ENCODE results near the gene PRRX1. TPM values are rescaled to one million over a fixed set of nuclear protein-coding genes. Genes with fewer than 3 reads are reported as not detected.

Gene PRRX1
- total RNA-seq, 3 donors from 2014 or later: 2.1 to 4.4 (median 3.9) TPM

- ATAC-seq: no peak
- no peak for DNase-seq
- H3K4me3 ChIP-seq: no peak overlapping the region
- TF ChIP-seq, protein P1, sequence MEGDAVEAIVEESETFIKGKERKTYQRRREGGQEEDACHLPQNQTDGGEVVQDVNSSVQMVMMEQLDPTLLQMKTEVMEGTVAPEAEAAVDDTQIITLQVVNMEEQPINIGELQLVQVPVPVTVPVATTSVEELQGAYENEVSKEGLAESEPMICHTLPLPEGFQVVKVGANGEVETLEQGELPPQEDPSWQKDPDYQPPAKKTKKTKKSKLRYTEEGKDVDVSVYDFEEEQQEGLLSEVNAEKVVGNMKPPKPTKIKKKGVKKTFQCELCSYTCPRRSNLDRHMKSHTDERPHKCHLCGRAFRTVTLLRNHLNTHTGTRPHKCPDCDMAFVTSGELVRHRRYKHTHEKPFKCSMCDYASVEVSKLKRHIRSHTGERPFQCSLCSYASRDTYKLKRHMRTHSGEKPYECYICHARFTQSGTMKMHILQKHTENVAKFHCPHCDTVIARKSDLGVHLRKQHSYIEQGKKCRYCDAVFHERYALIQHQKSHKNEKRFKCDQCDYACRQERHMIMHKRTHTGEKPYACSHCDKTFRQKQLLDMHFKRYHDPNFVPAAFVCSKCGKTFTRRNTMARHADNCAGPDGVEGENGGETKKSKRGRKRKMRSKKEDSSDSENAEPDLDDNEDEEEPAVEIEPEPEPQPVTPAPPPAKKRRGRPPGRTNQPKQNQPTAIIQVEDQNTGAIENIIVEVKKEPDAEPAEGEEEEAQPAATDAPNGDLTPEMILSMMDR (IDR thresholded peaks at IDR 0.05): no peak
- peaks cover 4% of the 10 kb centered on the region for H3K4me1 ChIP-seq (ENCODE audit: low read depth)
- H3K9me3 ChIP-seq: no peaks in the 10 kb centered on the region
- H3K36me3 ChIP-seq (ENCODE audit: low read depth): no peaks in the 10 kb centered on the region
- intact Hi-C loops (cut with DNase I, micrococcal nuclease): no loop called here
Measured at GRCh38 chr1:170657275-170657853, 6.6 kb upstream of the PRRX1 start.

DNA sequence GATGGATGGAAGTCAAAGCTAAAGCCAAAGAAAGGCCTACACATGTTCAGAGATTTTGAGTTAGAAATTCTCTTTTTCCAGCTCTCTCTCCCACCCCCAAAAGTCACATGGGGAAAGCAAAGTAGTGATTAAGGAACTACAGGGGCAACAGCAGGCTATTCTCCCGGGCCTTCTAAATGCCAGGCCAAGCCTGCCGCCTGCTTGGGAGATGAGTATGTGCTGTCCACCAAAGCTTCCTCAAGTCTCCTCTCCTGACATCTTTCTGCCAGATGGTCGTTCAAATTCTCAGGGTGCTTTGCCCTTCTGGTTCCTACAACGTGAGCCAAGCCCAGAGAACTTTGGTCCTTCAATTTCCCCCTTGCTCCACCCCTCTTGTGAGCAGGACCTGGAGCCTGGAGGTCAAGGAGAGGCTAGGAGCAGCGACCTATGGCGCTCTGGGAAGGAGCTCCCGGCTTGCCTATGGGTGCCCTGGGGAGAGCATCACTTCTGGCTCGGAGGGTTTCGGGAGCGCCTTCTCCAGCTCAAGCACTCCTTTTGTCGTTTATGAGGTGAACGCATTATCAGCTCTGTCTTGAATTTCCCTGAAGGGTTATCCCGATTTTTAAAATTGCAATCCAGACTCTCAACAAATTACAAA lies 4.4 kb upstream of the PRRX1 start:
- intact Hi-C loops (cut with DNase I, micrococcal nuclease): no loop called here
- peaks cover 11% of the 10 kb centered on the region for H3K4me1 ChIP-seq (ENCODE audit: low read depth)
- ATAC-seq: no peak
- DNase-seq: no peak
- H3K4me3 ChIP-seq: no peak overlapping the region
- TF ChIP-seq, protein P1 (IDR thresholded peaks at IDR 0.05): no peak
- H3K36me3 ChIP-seq (ENCODE audit: low read depth): no peaks in the 10 kb centered on the region
- no peaks in the 10 kb centered on the region for H3K9me3 ChIP-seq

GRCh38 chr1:170660281-170660713 lies 3.6 kb upstream of the PRRX1 start:
- Histone ChIP-seq H3K4me1 (ENCODE audit: low read depth) (peaks cover 12% of the 10 kb centered on the region), H3K9me3 (no peaks in the 10 kb centered on the region), H3K4me3 (no peak overlapping the region), H3K36me3 (ENCODE audit: low read depth) (no peaks in the 10 kb centered on the region)
- DNase-seq: no peak
- TF ChIP-seq, protein P1 (IDR thresholded peaks at IDR 0.05): no peak
- no peak for ATAC-seq
- intact Hi-C loops (cut with DNase I, micrococcal nuclease): no loop called here

GRCh38 chr1:170660871-170661645 lies 2.9 kb upstream of the PRRX1 start:
- TF ChIP-seq, protein P1 (IDR thresholded peaks at IDR 0.05): no peak
- intact Hi-C loops (cut with DNase I, micrococcal nuclease): no loop called here
- Histone ChIP-seq H3K4me1 (ENCODE audit: low read depth) (peaks cover 12% of the 10 kb centered on the region), H3K4me3 (no peak overlapping the region), H3K36me3 (ENCODE audit: low read depth) (no peaks in the 10 kb centered on the region), H3K9me3 (no peaks in the 10 kb centered on the region)
- ATAC-seq: no peak
- no peak for DNase-seq

- no peak for ATAC-seq
- H3K4me3 ChIP-seq: no peak overlapping the region
- no peaks in the 10 kb centered on the region for H3K9me3 ChIP-seq
- no peak for DNase-seq
- intact Hi-C loops (cut with DNase I, micrococcal nuclease): no loop called here
- TF ChIP-seq, protein P1 (IDR thresholded peaks at IDR 0.05): no peak
- H3K36me3 ChIP-seq (ENCODE audit: low read depth): no peaks in the 10 kb centered on the region
- peaks cover 12% of the 10 kb centered on the region for H3K4me1 ChIP-seq (ENCODE audit: low read depth)
Measured at GRCh38 chr1:170661646-170662411, 2.1 kb upstream of the PRRX1 start.

Data from mucosa of descending colon (tissue), 3 donors.